HCT116 (cell line): ENCODE data around the gene MTM1. TPM values are rescaled to one million over a fixed set of nuclear protein-coding genes. Genes with fewer than 3 reads are reported as not detected.
A peak's percentile ranks its signal among the peaks of the same experiment; 100 is the strongest.

Source experiments
- ATAC-seq: fragments of 200-7000 bp; cut with Tn5 transposase; 2 replicates; pipeline ENCODE4 v1.9.1; 2020; ENCODE audit warnings: mild to moderate bottlenecking, moderate library complexity
- BruUV-seq: library from RNA; stranded (reverse); fragments of 400-500 nt; replicated peaks from 2 replicates; lab custom pipeline; 2021; lab: Mats Ljungman, UMichigan
- CTCF ChIA-PET: fragments of 300-600 bp; sonication (Branson Sonifier 250); formaldehyde crosslinking; loops from one replicate; lab custom pipeline; 2021; ENCODE audit warnings: antibody characterized with exemption; lab: Charles Lee
- POLR2A ChIA-PET: fragments of 300-600, 350-600 bp; sonication (Branson Sonifier 250); formaldehyde crosslinking; loops from one replicate; lab custom pipeline; 2021; ENCODE audit warnings: antibody characterized with exemption; lab: Charles Lee
- RAD21 ChIA-PET, 2 experiments: fragments of 300-600 bp; sonication (Branson Sonifier 250); formaldehyde crosslinking; loops; one replicate each; lab custom pipeline; 2023; ENCODE audit warnings: low total read pairs in 2 of 2; ENCODE audit not compliant: uncharacterized antibody in 2 of 2, unreplicated experiment in 2 of 2, low non-redundant PET in 1 of 2; lab: Charles Lee
- DNase-seq: peaks from one replicate; pipeline ENCODE4 v3.0.0-alpha.2; 2010; ENCODE audit warnings: low read depth, low spot score
- H2AFZ ChIP-seq: fragments of 200-600 bp; shearing (Covaris generic), sonication (generic); 2 replicates; pipeline ENCODE4 v1.6.1; 2017; ENCODE audit warnings: low read depth, mixed run types, mixed read lengths, antibody characterized with exemption, low read length; ENCODE audit not compliant: poor library complexity, severe bottlenecking
- H3K27ac ChIP-seq: 2 replicates; pipeline ENCODE4 v1.5.1; 2012; ENCODE audit warnings: low read depth, low read length
- H3K27me3 ChIP-seq: fragments of 200-600 bp; sonication (generic); 2 replicates; pipeline ENCODE4 v1.6.1; 2016; ENCODE audit warnings: mixed run types, low read length, mixed read lengths; ENCODE audit not compliant: insufficient read depth
- H3K36me3 ChIP-seq, 2 experiments: fragments of 200-500 bp in 1 of 2; fragments of 200-600 bp in 1 of 2; sonication (Bioruptor generic) in 1 of 2; sonication (generic) in 1 of 2; 2 replicates each; pipeline versions ENCODE4 v1.5.1 to v1.6.1; 2014 to 2016; ENCODE audit warnings: low read length in 2 of 2, inconsistent platforms in 1 of 2, mixed read lengths in 1 of 2, mixed run types in 1 of 2; ENCODE audit not compliant: insufficient read depth in 2 of 2, control insufficient read depth in 1 of 2
- H3K4me1 ChIP-seq, 2 experiments: fragments of 200-600 bp in 1 of 2; sonication (generic) in 1 of 2; 2 replicates each; pipeline versions ENCODE4 v1.5.1 to v1.6.1; 2012 to 2017; ENCODE audit warnings: low read length in 2 of 2, inconsistent platforms in 1 of 2, mild to moderate bottlenecking in 1 of 2, mixed read lengths in 1 of 2, mixed run types in 1 of 2, moderate library complexity in 1 of 2; ENCODE audit not compliant: insufficient read depth in 2 of 2, control insufficient read depth in 1 of 2
- H3K4me2 ChIP-seq: fragments of 200-600 bp; sonication (generic); 2 replicates; pipeline ENCODE4 v1.6.1; 2017; ENCODE audit warnings: mixed run types, low read length, mixed read lengths
- H3K4me3 ChIP-seq, 2 experiments: fragments of 200-600 bp in 1 of 2; sonication (generic) in 1 of 2; replicated peaks in 1 of 2; 2 replicates each; pipeline ENCODE4 v1.5.1; 2011 to 2016; ENCODE audit warnings: low read length in 2 of 2, control low read depth in 1 of 2, low read depth in 1 of 2, mild to moderate bottlenecking in 1 of 2, mixed read lengths in 1 of 2, mixed run types in 1 of 2
- H3K79me2 ChIP-seq: fragments of 200-600 bp; sonication (generic); 2 replicates; pipeline ENCODE4 v1.6.1; 2017; ENCODE audit warnings: mild to moderate bottlenecking, mixed run types, low read length, moderate library complexity, mixed read lengths; ENCODE audit not compliant: insufficient read depth
- H3K9ac ChIP-seq: fragments of 200-600 bp; sonication (generic); 2 replicates; pipeline ENCODE4 v1.6.1; 2016; ENCODE audit warnings: low read length, mixed read lengths
- H3K9me2 ChIP-seq: fragments of 200-600 bp; sonication (generic), shearing (Covaris generic); 2 replicates; pipeline ENCODE4 v1.6.1; 2017; ENCODE audit warnings: mixed run types, mild to moderate bottlenecking, moderate library complexity; ENCODE audit not compliant: insufficient read depth
- H3K9me3 ChIP-seq, 2 experiments: fragments of 200-500 bp in 1 of 2; fragments of 200-600 bp in 1 of 2; sonication (Bioruptor generic) in 1 of 2; sonication (generic) in 1 of 2; 2 replicates each; pipeline ENCODE4 v1.6.1; 2014 to 2017; ENCODE audit warnings: low read length in 2 of 2, mixed read lengths in 2 of 2, inconsistent platforms in 1 of 2, low read depth in 1 of 2, mild to moderate bottlenecking in 1 of 2, mixed run types in 1 of 2, moderate library complexity in 1 of 2; ENCODE audit not compliant: control insufficient read depth in 1 of 2, insufficient read depth in 1 of 2
- H4K20me1 ChIP-seq: fragments of 200-600 bp; sonication (generic), shearing (Covaris generic); 2 replicates; pipeline ENCODE4 v1.6.1; 2017; ENCODE audit warnings: mixed run types, mild to moderate bottlenecking, moderate library complexity; ENCODE audit not compliant: insufficient read depth
- CTCF ChIP-seq, 3 experiments: fragments of 200-600 bp in 1 of 3; sonication (generic) in 1 of 3; IDR thresholded peaks in 2 of 3; conservative IDR thresholded peaks in 1 of 3; 2 replicates each; pipeline ENCODE4 v1.5.1; 2012 to 2017; ENCODE audit warnings: low read depth in 2 of 3, low read length in 2 of 3, antibody characterized with exemption in 1 of 3, borderline replicate concordance in 1 of 3, control low read depth in 1 of 3, mild to moderate bottlenecking in 1 of 3, mixed read lengths in 1 of 3, mixed run types in 1 of 3, moderate library complexity in 1 of 3; ENCODE audit not compliant: insufficient read depth in 1 of 3
- RAD21 ChIP-seq: IDR thresholded peaks from 2 replicates; pipeline ENCODE4 v1.6.1; 2012; ENCODE audit warnings: low read depth, mild to moderate bottlenecking
- REST ChIP-seq: IDR thresholded peaks from 2 replicates; pipeline ENCODE4 v1.6.1; 2012; ENCODE audit warnings: low read depth
- SIN3A ChIP-seq: IDR thresholded peaks from 2 replicates; pipeline ENCODE4 v1.6.1; 2012; ENCODE audit warnings: low read depth
- SP1 ChIP-seq: IDR thresholded peaks from 2 replicates; pipeline ENCODE4 v1.6.1; 2012; ENCODE audit warnings: low read depth
- intact Hi-C: fragments of 100-400 bp; cut with micrococcal nuclease; formaldehyde crosslinking; loops from 2 replicates; pipeline ENCODE4 v1.10.0; 2022
- total RNA-seq: library from RNA; stranded (reverse); gene quantifications from one replicate; pipeline ENCODE4 v1.2.1, GENCODE V29; 2021; ENCODE audit not compliant: unreplicated experiment

MTM1 gene
- total RNA-seq, 1 experiment from 2014 or later = 6.5 TPM

- H3K27me3 ChIP-seq = no peaks in the 10 kb centered on the region
- no peaks in the 10 kb centered on the region for H3K9me2 ChIP-seq
- no peak overlapping the region for H2AFZ ChIP-seq
- BruUV-seq = no TSS peak
- no peak for DNase-seq
- no peaks in the 10 kb centered on the region for H4K20me1 ChIP-seq
- RAD21 ChIA-PET = no interaction called here
- POLR2A ChIA-PET = no interaction called here
- TF ChIP-seq REST = no peak
- TF ChIP-seq CTCF (IDR thresholded peaks at IDR 0.05 in 2 of 3, conservative IDR thresholded peaks at IDR 0.05 in 1 of 3; ENCODE audit: borderline replicate concordance in 1 of 3, insufficient read depth in 1 of 3, low read depth in 2 of 3, low read length in 2 of 3) = peak; percentile 44 to 65 (median 64); a peak in 5 of 6 replicates
- no peak for TF ChIP-seq SP1
- no peak for TF ChIP-seq SIN3A
- TF ChIP-seq RAD21 = peak; percentile 57
- H3K9me3 ChIP-seq = no peaks in the 10 kb centered on the region
- no peak overlapping the region for H3K27ac ChIP-seq
- peaks cover 0 to 5% of the 10 kb centered on the region in 2 experiments; a peak in 1 of 4 replicates for H3K4me1 ChIP-seq
- H3K4me3 ChIP-seq = no peak overlapping the region
- no peaks in the 10 kb centered on the region for H3K36me3 ChIP-seq
- intact Hi-C loops = no loop called here
- H3K9ac ChIP-seq = no peak overlapping the region
- no peak; the same call in 1 of the 2 replicates for ATAC-seq
- H3K4me2 ChIP-seq = no peak overlapping the region
- no peaks in the 10 kb centered on the region for H3K79me2 ChIP-seq
- CTCF ChIA-PET = interaction anchor here (1.0 kb wide), 2 partner anchors 8 to 11 kb away, joined by 3 to 5 read pairs; no protein-coding TSS in a partner anchor
These were observed 19.4 kb downstream of the MTM1 start for GRCh38 chrX:150587585-150588503.
